Neural progenitor cell (in vitro differentiated cells): ENCODE measurements around the gene PEX5L. TPM values are rescaled to one million over a fixed set of nuclear protein-coding genes. Genes with fewer than 3 reads are reported as not detected.

Experiments used
- DNase-seq: peaks from one replicate; pipeline ENCODE4 v3.0.0-alpha.2; 2016; ENCODE audit warnings: low spot score
- H2AFZ ChIP-seq: fragments of 200-600 bp; sonication (generic); replicated peaks from 2 replicates; pipeline ENCODE4 v1.6.1; 2016; ENCODE audit warnings: antibody characterized with exemption
- H3F3A ChIP-seq: fragments of 200-600 bp; sonication (generic); 2 replicates; pipeline ENCODE4 v1.6.1; 2016; ENCODE audit warnings: antibody characterized with exemption, low read depth
- H3K27ac ChIP-seq: fragments of 200-600 bp; sonication (generic); 2 replicates; pipeline ENCODE4 v1.5.1; 2016; ENCODE audit warnings: mild to moderate bottlenecking
- H3K27me3 ChIP-seq: fragments of 200-600 bp; sonication (generic); 2 replicates; pipeline ENCODE4 v1.6.1; 2016; ENCODE audit warnings: mild to moderate bottlenecking, moderate library complexity
- H3K36me3 ChIP-seq: fragments of 200-600 bp; sonication (generic); 2 replicates; pipeline ENCODE4 v1.5.1; 2016
- H3K4me1 ChIP-seq: fragments of 200-600 bp; sonication (generic); 2 replicates; pipeline ENCODE4 v1.6.1; 2016; ENCODE audit warnings: mixed run types
- H3K4me2 ChIP-seq: fragments of 200-600 bp; sonication (generic); 2 replicates; pipeline ENCODE4 v1.6.1; 2016
- H3K4me3 ChIP-seq: fragments of 200-600 bp; sonication (generic); 2 replicates; pipeline ENCODE4 v1.5.1; 2016
- H3K79me2 ChIP-seq: fragments of 200-600 bp; sonication (generic); 2 replicates; pipeline ENCODE4 v1.6.1; 2016; ENCODE audit warnings: low read depth
- H3K9ac ChIP-seq: fragments of 200-600 bp; sonication (generic); 2 replicates; pipeline ENCODE4 v1.6.1; 2016
- H3K9me3 ChIP-seq: fragments of 200-600 bp; sonication (generic); 2 replicates; pipeline ENCODE4 v1.5.1; 2016; ENCODE audit warnings: low read depth
- H4K20me1 ChIP-seq: fragments of 200-600 bp; sonication (generic); 2 replicates; pipeline ENCODE4 v1.6.1; 2016; ENCODE audit warnings: low read depth
- H3K27ac Mint-ChIP-seq: 3 replicates; pipeline ENCODE4 v1.8.0; 2021; ENCODE audit warnings: mixed read lengths
- H3K27me3 Mint-ChIP-seq: 2 replicates; pipeline ENCODE4 v1.8.0; 2022; ENCODE audit warnings: low read depth, mild to moderate bottlenecking, inconsistent platforms, moderate library complexity, mixed read lengths; ENCODE audit not compliant: insufficient read depth
- H3K36me3 Mint-ChIP-seq: 3 replicates; pipeline ENCODE4 v1.8.0; 2021; ENCODE audit warnings: mixed read lengths
- H3K4me1 Mint-ChIP-seq: 3 replicates; pipeline ENCODE4 v1.8.0; 2021; ENCODE audit warnings: mixed read lengths
- H3K4me3 Mint-ChIP-seq: 3 replicates; pipeline ENCODE4 v1.8.0; 2021; ENCODE audit warnings: mild to moderate bottlenecking, moderate library complexity, mixed read lengths
- H3K9me3 Mint-ChIP-seq: 3 replicates; pipeline ENCODE4 v1.8.0; 2020; ENCODE audit warnings: mixed read lengths
- CTCF ChIP-seq: fragments of 200-600 bp; sonication (generic); IDR thresholded peaks from 2 replicates; pipeline ENCODE4 v1.5.1; 2017; ENCODE audit warnings: antibody characterized with exemption, mild to moderate bottlenecking
- EZH2 ChIP-seq: fragments of 200-600 bp; sonication (generic); IDR thresholded peaks from 2 replicates; pipeline ENCODE4 v1.6.1; 2017; ENCODE audit warnings: antibody characterized with exemption, mild to moderate bottlenecking, moderate library complexity
- EZH2phosphoT487 ChIP-seq: fragments of 200-600 bp; sonication (generic); IDR thresholded peaks from 2 replicates; pipeline ENCODE4 v1.6.1; 2017; ENCODE audit warnings: antibody characterized with exemption
- total RNA-seq: library from RNA; depleted of rRNA; stranded (reverse); fragments of >200 nt; gene quantifications from 2 replicates; pipeline ENCODE4 v1.2.3, GENCODE V29; 2015; ENCODE audit warnings: low replicate concordance

The PEX5L gene
- total RNA-seq, 1 donor from 2014 or later, result 0.90 TPM

GRCh38 chr3:179826247-179826637 is 210.5 kb downstream of the PEX5L start:
- no peak overlapping the region for H3K4me3 Mint-ChIP-seq
- Histone ChIP-seq H3K27ac (no peak overlapping the region), H3K4me3 (no peak overlapping the region), H4K20me1 (no peaks in the 10 kb centered on the region), H3K27me3 (no peaks in the 10 kb centered on the region), H3K4me1 (no peaks in the 10 kb centered on the region), H3K79me2 (no peaks in the 10 kb centered on the region), H2AFZ (peak overlapping the region; percentile 6), H3K36me3 (no peaks in the 10 kb centered on the region), H3K9me3 (no peaks in the 10 kb centered on the region), H3K9ac (no peak overlapping the region), H3F3A (no peaks in the 10 kb centered on the region), H3K4me2 (no peak overlapping the region)
- H3K36me3 Mint-ChIP-seq, result no peaks in the 10 kb centered on the region
- no peak for TF ChIP-seq EZH2phosphoT487
- no peak for TF ChIP-seq CTCF
- no peak for TF ChIP-seq EZH2
- peaks cover 2% of the 10 kb centered on the region for H3K27me3 Mint-ChIP-seq
- H3K9me3 Mint-ChIP-seq, result peaks cover 2% of the 10 kb centered on the region
- peaks cover 2% of the 10 kb centered on the region for H3K4me1 Mint-ChIP-seq
- H3K27ac Mint-ChIP-seq, result no peak overlapping the region
- DNase-seq, result no peak

GRCh38 chr3:179825527-179826246 is 211.1 kb downstream of the PEX5L start:
- no peak overlapping the region for H3K4me2 ChIP-seq
- H3F3A ChIP-seq, result no peaks in the 10 kb centered on the region
- no peaks in the 10 kb centered on the region for H3K27me3 ChIP-seq
- no peaks in the 10 kb centered on the region for H3K9me3 ChIP-seq
- Mint-ChIP-seq H3K9me3 (peaks cover 2% of the 10 kb centered on the region), H3K36me3 (no peaks in the 10 kb centered on the region), H3K27ac (no peak overlapping the region), H3K4me1 (peaks cover 2% of the 10 kb centered on the region), H3K4me3 (no peak overlapping the region), H3K27me3 (peaks cover 2% of the 10 kb centered on the region)
- H3K9ac ChIP-seq, result no peak overlapping the region
- H3K36me3 ChIP-seq, result no peaks in the 10 kb centered on the region
- no peaks in the 10 kb centered on the region for H3K79me2 ChIP-seq
- no peak overlapping the region for H3K4me3 ChIP-seq
- peak overlapping the region; percentile 6 for H2AFZ ChIP-seq
- DNase-seq, result no peak
- no peaks in the 10 kb centered on the region for H3K4me1 ChIP-seq
- TF ChIP-seq CTCF, result no peak
- TF ChIP-seq EZH2, result no peak
- no peak for TF ChIP-seq EZH2phosphoT487
- no peak overlapping the region for H3K27ac ChIP-seq
- no peaks in the 10 kb centered on the region for H4K20me1 ChIP-seq

- Histone ChIP-seq H3K4me1 (no peaks in the 10 kb centered on the region), H4K20me1 (no peaks in the 10 kb centered on the region), H3K9me3 (no peaks in the 10 kb centered on the region), H3K4me2 (no peak overlapping the region), H3K27me3 (no peaks in the 10 kb centered on the region), H3K4me3 (no peak overlapping the region), H3K79me2 (no peaks in the 10 kb centered on the region), H2AFZ (no peak overlapping the region), H3F3A (no peaks in the 10 kb centered on the region), H3K9ac (no peak overlapping the region), H3K27ac (no peak overlapping the region), H3K36me3 (no peaks in the 10 kb centered on the region)
- Mint-ChIP-seq H3K27me3 (peaks cover 2% of the 10 kb centered on the region), H3K4me1 (peaks cover 2% of the 10 kb centered on the region), H3K27ac (no peak overlapping the region), H3K36me3 (no peaks in the 10 kb centered on the region), H3K4me3 (no peak overlapping the region), H3K9me3 (peaks cover 2% of the 10 kb centered on the region)
- DNase-seq, result no peak
- TF ChIP-seq EZH2, result no peak
- TF ChIP-seq EZH2phosphoT487, result no peak
- TF ChIP-seq CTCF, result no peak
Measured at GRCh38 chr3:179822296-179822695, 214.4 kb downstream of the PEX5L start.
